Subcutaneous adipose tissue (tissue), 4 donors: ENCODE data around the gene HS3ST5. TPM values are rescaled to one million over a fixed set of nuclear protein-coding genes. Genes with fewer than 3 reads are reported as not detected.

ENCODE experiments used
- CTCF ChIP-seq: fragments of 450-650 bp; IDR thresholded peaks from one replicate; pipeline ENCODE4 v1.5.1; 2016; ENCODE audit warnings: low read depth, mild to moderate bottlenecking, control low read depth, antibody characterized with exemption, moderate library complexity
- total RNA-seq, 4 donors: library from RNA; depleted of rRNA; stranded (reverse); fragments of >200 nt; gene quantifications; one replicate each; pipeline ENCODE4 v1.1.0, GENCODE V29; 2016

Gene HS3ST5
- total RNA-seq, 4 donors from 2014 or later: not detected

- TF ChIP-seq CTCF: no peak
Measured at GRCh38 chr6:114339706-114340105, 3.1 kb downstream of the HS3ST5 start.

- no peak for TF ChIP-seq CTCF
Measured at GRCh38 chr6:114334237-114334636, 8.6 kb downstream of the HS3ST5 start.

GRCh38 chr6:114327074-114327473 lies 15.7 kb downstream of the HS3ST5 start:
- TF ChIP-seq CTCF: no peak

GRCh38 chr6:114323784-114324183 lies 19.0 kb downstream of the HS3ST5 start:
- no peak for TF ChIP-seq CTCF

- no peak for TF ChIP-seq CTCF
Measured at GRCh38 chr6:114319749-114320148, 23.1 kb downstream of the HS3ST5 start.

GRCh38 chr6:114315831-114316595 lies 26.8 kb downstream of the HS3ST5 start:
- no peak for TF ChIP-seq CTCF

- no peak for TF ChIP-seq CTCF
Measured at GRCh38 chr6:114312931-114313330, 29.9 kb downstream of the HS3ST5 start.
